ENCODE results near the gene TMED9.

- TF ChIP-seq U2AF1 (optimal IDR thresholded peaks at IDR 0.05; ENCODE audit: low read depth, low read length) (no peak), ZNF175 (CRISPR knock-in tag; IDR thresholded peaks at IDR 0.05; ENCODE audit: low read depth) (no peak), ZNF717 (CRISPR knock-in tag; IDR thresholded peaks at IDR 0.05) (no peak), EZH2 (IDR thresholded peaks at IDR 0.05; ENCODE audit: borderline replicate concordance, low read depth, low read length) (no peak), HDAC3 (IDR thresholded peaks at IDR 0.05; ENCODE audit: borderline replicate concordance, partially characterized antibody) (no peak), TGIF2 (CRISPR knock-in tag; IDR thresholded peaks at IDR 0.05) (no peak), CEBPB (tag; IDR thresholded peaks at IDR 0.05) (no peak), ARHGAP35 (IDR thresholded peaks at IDR 0.05; ENCODE audit: partially characterized antibody) (no peak), ZBTB2 (IDR thresholded peaks at IDR 0.05) (no peak), SREBF1 (IDR thresholded peaks at IDR 0.05; ENCODE audit: borderline replicate concordance, low read depth, low read length) (no peak)
- TF ChIP-seq, protein P1, sequence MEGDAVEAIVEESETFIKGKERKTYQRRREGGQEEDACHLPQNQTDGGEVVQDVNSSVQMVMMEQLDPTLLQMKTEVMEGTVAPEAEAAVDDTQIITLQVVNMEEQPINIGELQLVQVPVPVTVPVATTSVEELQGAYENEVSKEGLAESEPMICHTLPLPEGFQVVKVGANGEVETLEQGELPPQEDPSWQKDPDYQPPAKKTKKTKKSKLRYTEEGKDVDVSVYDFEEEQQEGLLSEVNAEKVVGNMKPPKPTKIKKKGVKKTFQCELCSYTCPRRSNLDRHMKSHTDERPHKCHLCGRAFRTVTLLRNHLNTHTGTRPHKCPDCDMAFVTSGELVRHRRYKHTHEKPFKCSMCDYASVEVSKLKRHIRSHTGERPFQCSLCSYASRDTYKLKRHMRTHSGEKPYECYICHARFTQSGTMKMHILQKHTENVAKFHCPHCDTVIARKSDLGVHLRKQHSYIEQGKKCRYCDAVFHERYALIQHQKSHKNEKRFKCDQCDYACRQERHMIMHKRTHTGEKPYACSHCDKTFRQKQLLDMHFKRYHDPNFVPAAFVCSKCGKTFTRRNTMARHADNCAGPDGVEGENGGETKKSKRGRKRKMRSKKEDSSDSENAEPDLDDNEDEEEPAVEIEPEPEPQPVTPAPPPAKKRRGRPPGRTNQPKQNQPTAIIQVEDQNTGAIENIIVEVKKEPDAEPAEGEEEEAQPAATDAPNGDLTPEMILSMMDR (IDR thresholded peaks at IDR 0.05 in 2 of 3, conservative IDR thresholded peaks at IDR 0.05 in 1 of 3; ENCODE audit: insufficient read depth in 2 of 3, low read depth in 1 of 3, low read length in 3 of 3): no peak
These were observed 15.1 kb downstream of the TMED9 start for GRCh38 chr5:177607115-177607451.

Measured in K562 (cell line).